Effector CD8-positive, alpha-beta T cell (primary cell): Measurements from ENCODE around the gene ARFGEF3.

Experiments used
- DNase-seq: peaks from one replicate; lab custom pipeline; 2025; lab: John Stamatoyannopoulos, UW

The ARFGEF3 gene

DNA sequence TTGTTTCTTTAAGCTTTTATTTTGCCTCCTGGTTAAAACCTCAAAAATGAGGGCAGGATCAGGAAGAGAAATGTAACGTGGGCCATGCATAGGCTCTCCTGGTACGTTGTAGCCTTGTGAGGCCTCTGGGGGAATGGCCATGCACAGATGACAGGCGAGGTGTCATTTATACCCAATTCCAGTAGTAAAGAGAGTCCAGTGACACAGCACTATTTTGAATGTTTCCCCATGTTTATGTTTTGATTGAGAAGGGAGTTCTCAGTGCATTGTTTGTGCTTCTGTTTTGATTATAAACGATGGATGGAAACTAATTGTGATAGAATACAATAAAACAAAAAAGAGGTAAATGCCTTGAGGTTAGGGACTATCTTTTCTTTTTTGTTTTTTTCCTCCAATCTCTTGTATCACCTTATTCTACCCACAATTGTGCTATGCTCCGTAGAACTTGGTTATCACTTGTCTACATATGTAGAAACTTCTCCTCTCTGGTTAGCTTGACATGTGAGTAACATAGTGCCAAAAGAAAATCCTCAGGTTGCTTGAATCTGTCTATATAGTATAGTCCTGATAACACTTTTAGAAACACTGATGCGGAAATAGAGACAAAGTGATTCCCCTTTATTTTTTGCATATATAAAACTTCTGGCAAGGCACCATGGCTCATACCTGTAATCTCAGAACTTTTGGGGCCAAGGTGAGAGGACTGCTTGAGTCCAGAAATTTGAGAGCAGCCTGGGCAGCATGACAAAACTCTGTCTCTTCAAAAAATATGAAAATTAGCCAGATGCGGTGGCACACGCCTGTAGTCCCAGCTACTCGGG is 209.1 kb downstream of the ARFGEF3 start:
- no peak for DNase-seq

- no peak for DNase-seq
Measured at GRCh38 chr6:138371452-138371711, 209.6 kb downstream of the ARFGEF3 start.

DNA sequence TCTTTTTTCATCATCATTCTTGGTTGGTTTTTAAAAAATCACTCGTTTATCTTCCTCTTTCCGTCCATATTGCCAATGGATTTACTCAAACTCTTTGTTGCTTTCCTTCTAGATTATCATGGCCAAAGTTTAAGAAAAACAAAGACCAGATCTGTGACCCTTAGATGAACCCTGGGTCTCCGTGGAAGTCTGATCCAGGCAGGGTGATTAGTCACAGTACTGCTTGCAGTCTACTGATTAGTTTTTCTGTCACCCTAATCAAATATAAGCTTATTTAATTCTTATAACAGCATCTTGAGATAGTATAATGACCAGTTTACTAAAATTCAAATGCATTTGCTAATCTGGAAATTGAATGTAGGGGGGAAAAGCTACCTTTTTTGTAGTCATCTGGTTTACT is 210.0 kb downstream of the ARFGEF3 start:
- DNase-seq = no peak

DNA sequence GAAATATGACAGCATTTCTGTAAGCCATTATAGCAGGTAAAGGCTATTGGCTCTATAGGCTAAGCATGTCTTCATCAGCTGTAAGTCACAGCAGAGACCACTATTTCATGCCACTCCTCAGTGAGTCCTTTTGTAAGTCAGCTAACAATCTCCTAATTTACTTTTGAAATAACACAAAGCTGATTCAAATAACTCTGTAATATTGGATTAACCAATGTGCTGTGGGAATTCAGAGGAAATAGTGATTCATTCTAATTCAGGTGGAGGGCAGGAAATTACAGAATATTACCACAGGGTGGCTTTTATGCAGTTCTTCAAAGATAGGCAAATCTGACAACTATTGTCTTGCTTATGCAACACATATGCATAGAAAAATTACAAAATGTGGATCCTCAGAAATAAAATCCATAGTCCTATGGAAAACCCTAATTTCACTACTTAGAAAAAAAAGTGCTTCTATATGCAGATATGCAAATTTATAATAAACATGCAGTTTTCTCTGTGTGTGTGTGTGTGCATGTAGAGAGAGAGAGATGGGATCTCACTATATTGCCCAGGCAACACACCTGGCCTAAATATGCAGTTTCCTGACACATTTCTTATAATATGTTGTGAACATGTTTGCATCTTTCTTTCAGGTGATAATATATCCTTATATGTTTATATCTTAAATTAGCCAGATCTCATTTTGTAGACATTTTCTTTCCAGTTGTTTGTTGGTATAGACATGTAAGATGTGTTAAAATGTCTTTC is 211.1 kb downstream of the ARFGEF3 start:
- no peak for DNase-seq

GRCh38 chr6:138374230-138374629 is 212.5 kb downstream of the ARFGEF3 start:
- no peak for DNase-seq

DNA sequence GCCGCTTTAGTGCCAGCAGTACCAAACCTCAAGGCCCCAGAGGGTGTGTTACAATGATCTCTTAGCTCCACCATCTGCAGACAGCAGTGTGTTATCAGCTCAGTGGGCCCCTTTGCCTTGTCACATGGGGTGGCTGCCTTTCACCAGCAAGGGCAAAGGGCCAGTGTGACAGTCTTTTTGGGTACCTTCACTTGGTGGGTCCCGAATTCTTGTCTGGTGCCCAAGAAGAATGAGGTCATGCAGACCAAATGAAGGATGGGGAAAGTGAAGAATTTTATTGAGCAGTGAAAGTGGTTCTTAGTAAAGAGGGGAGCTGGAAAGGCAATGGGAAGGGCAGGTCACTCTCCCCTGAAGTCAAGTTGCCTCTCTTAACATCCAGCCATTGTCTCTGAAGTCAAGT is 213.1 kb downstream of the ARFGEF3 start:
- DNase-seq = no peak

GRCh38 chr6:138377042-138377441 is 215.3 kb downstream of the ARFGEF3 start:
- no peak for DNase-seq

- no peak for DNase-seq
Measured at GRCh38 chr6:138377844-138378243, 216.1 kb downstream of the ARFGEF3 start, which contains the start of gene SMIM28. TSS of gene SMIM28 (plus strand) at chr6:138377905. CDS start at chr6:138378073, 168 bp downstream.

- DNase-seq = no peak
Measured at GRCh38 chr6:138378463-138378862, 216.7 kb downstream of the ARFGEF3 start.

- no peak for DNase-seq
Measured at GRCh38 chr6:138382498-138383265, 220.9 kb downstream of the ARFGEF3 start.

DNA sequence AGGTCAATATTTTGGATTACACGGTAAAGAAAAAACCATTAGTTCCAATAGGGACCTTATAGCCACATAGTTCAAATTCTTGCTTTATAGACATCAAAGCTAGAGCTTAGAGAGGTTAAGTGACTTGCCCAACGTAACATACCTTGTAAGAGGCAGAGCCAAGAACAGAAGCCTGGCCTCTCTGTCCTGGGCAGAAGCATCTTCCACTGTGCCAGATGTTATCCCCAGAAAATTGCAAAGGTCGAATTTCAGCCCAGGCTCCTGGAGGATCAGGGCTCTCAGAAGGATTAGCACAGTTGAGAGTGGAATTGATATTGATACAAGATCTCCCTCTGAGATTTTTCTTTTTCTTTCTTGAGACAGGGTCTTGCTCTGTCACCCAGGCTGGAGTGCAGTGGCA is 222.0 kb downstream of the ARFGEF3 start:
- DNase-seq = no peak

DNA sequence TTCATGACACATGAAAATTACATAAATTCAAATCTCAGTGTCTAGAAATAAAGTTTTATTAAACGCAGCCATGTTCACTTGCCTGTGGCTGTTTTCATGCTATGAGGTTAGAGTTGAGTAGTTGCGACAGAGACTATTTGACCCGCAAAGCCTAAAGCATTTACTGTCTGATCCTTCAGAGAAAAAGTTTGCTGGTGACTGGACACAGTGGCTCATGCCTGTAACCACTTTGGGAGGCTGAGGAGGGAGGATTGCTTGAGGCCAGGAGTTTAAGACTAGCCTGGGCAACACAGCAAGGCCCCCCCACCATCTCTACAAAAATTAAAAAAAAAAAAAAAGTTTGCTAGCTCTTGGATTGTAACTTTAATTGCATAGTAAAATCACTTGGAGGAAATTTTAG is 225.2 kb downstream of the ARFGEF3 start:
- DNase-seq = no peak

DNA sequence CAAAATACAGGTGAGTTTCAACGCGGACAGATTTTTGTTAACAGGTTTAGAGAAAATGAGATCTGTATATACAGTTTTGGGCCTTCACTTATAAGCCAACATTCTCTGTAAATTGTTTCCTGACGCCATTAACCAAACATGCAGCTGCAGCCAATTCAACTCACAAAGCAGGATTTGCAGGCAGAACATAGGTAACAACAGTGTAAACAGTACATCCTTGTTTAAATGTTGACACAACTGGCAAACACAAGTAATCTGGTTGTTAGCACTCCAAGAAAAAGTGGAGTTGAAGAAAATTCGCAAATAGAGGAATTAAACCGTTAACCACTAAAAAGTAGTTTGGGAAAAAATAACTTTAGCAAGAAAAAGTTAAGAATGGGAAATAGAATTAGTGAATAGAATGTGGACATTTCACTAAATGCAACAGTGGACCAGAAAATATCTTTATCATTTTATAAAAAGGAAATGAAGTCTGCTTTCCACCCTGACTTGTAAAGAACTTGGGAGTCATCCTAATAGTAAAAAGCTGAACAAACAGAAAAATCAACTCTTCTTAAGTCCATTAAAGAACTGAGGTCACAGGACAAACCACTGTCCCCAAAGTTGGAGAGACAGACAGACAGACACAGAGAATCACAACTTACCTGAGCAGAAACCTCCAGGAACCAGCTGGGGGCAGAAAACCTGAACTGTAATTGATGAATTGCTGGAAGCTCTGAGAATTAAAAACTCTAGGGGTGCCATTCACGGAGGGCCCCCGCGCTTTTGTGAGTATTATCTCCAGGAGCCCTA is 226.0 kb downstream of the ARFGEF3 start:
- DNase-seq = no peak

DNA sequence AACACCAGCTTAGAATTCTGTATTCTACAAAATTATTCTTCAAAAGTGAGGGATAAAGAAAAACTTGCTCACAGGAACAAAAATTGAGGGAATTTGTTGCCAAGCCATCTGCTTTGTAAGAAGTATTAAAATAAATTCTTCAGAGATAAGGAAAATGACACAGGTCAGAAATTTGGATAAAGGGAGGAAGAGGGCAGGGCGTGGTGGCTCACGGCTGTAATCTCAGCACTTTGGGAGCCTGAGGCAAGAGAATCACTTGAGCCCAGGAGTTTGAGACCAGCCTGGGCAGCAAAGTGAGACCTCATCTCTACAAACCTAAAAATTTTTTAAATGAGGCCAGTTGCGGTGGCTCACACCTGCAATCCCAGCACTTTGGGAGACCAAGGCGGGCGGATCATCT is 227.8 kb downstream of the ARFGEF3 start:
- no peak for DNase-seq
